ENCODE results near the gene DHRSX. TPM values are rescaled to one million over a fixed set of nuclear protein-coding genes. Genes with fewer than 3 reads are reported as not detected.

DHRSX gene
- total RNA-seq, 1 experiment from 2014 or later = 21.5 TPM

DNA sequence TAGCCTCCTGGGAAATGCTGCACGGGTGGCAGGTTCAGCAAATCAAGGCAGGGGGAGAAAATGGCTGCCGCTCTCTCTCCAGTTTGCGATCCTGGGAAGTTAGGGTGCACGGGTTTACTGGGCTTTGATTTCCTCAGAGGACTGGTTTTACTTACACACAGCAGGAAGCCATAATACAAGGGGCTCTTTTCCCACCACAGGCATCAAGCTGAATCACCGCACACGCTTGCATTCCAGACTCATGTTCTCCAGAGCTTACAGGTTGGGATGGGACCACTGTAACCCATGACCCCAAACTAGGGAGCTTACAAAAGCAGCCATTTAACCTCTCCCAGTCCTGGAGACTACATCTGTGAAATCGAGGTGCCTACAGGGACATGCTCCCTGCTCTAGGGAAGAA lies 159.8 kb downstream of the DHRSX start:
- Mint-ChIP-seq H3K27me3 (ENCODE audit: unreplicated experiment) (no peaks in the 10 kb centered on the region), H3K36me3 (ENCODE audit: insufficient read depth, unreplicated experiment) (no peaks in the 10 kb centered on the region), H3K4me3 (ENCODE audit: low read depth, unreplicated experiment) (no peak overlapping the region), H3K4me1 (ENCODE audit: low read depth, unreplicated experiment) (no peaks in the 10 kb centered on the region), H3K27ac (ENCODE audit: unreplicated experiment) (no peak overlapping the region), H3K9me3 (ENCODE audit: low read depth, unreplicated experiment) (peaks cover 11% of the 10 kb centered on the region)
- no peak for DNase-seq
- intact Hi-C loops (cut with micrococcal nuclease; ENCODE audit: unreplicated experiment) = no loop called here
- CTCF ChIA-PET = no interaction called here
- BruUV-seq (replicated peaks) = no TSS peak
- TF ChIP-seq, protein P1, sequence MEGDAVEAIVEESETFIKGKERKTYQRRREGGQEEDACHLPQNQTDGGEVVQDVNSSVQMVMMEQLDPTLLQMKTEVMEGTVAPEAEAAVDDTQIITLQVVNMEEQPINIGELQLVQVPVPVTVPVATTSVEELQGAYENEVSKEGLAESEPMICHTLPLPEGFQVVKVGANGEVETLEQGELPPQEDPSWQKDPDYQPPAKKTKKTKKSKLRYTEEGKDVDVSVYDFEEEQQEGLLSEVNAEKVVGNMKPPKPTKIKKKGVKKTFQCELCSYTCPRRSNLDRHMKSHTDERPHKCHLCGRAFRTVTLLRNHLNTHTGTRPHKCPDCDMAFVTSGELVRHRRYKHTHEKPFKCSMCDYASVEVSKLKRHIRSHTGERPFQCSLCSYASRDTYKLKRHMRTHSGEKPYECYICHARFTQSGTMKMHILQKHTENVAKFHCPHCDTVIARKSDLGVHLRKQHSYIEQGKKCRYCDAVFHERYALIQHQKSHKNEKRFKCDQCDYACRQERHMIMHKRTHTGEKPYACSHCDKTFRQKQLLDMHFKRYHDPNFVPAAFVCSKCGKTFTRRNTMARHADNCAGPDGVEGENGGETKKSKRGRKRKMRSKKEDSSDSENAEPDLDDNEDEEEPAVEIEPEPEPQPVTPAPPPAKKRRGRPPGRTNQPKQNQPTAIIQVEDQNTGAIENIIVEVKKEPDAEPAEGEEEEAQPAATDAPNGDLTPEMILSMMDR (IDR thresholded peaks at IDR 0.05; ENCODE audit: unreplicated experiment) = no peak

DNA sequence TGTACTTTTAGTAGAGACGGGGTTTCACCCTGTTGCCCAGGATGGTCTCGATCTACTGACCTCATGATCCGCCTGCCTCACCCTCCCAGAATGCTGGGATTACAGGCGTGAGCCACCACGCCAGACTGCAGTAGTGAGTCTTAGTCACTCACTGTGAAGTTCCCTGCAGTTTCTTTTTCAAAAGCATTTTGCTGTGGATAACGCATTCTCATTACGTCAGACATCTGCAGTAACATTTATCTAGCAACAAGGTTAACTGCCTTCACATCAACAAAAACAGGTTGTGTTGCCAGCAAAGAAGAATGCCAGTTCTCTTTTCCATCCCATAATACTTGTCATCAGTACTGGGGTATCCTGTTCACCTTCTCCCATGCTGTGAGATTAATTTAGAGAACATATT lies 164.6 kb downstream of the DHRSX start:
- CTCF ChIA-PET = no interaction called here
- no peaks in the 10 kb centered on the region for H3K4me1 Mint-ChIP-seq (ENCODE audit: low read depth, unreplicated experiment)
- no peak for DNase-seq

DNA sequence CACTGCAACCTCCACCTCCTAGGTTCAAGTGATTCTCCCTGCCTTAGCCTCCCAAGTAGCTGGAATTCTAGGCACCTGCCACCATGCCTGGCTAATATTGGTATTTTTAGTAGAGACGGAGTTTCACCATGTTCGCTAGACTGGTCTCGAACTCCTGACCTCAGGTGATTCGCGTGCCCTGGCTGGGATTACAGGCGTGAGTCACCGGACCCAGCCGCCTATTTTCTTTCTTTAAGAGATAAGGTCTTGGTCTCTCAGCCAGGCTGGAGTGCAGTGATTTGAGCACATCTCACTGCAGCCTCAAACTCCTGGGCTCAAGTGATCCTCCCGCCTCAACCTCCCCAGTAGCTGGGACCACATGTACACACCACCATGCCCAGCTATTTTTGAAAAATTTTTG lies 166.5 kb downstream of the DHRSX start:
- H3K27ac Mint-ChIP-seq (ENCODE audit: unreplicated experiment) = no peak overlapping the region
- no peaks in the 10 kb centered on the region for H3K4me1 Mint-ChIP-seq (ENCODE audit: low read depth, unreplicated experiment)
- no peaks in the 10 kb centered on the region for H3K27me3 Mint-ChIP-seq (ENCODE audit: unreplicated experiment)
- no peaks in the 10 kb centered on the region for H3K36me3 Mint-ChIP-seq (ENCODE audit: insufficient read depth, unreplicated experiment)
- peaks cover 4% of the 10 kb centered on the region for H3K9me3 Mint-ChIP-seq (ENCODE audit: low read depth, unreplicated experiment)
- BruUV-seq (replicated peaks) = no TSS peak
- intact Hi-C loops (cut with micrococcal nuclease; ENCODE audit: unreplicated experiment) = no loop called here
- peak; percentile 1 for DNase-seq
- TF ChIP-seq, protein P1 (IDR thresholded peaks at IDR 0.05; ENCODE audit: unreplicated experiment) = no peak
- CTCF ChIA-PET = no interaction called here
- H3K4me3 Mint-ChIP-seq (ENCODE audit: low read depth, unreplicated experiment) = no peak overlapping the region

More for the DNA sequence above, 164.6 kb downstream of the DHRSX start:
- H3K9me3 Mint-ChIP-seq (ENCODE audit: low read depth, unreplicated experiment) = peaks cover 8% of the 10 kb centered on the region
- intact Hi-C loops (cut with micrococcal nuclease; ENCODE audit: unreplicated experiment) = no loop called here
- no peaks in the 10 kb centered on the region for H3K36me3 Mint-ChIP-seq (ENCODE audit: insufficient read depth, unreplicated experiment)
- H3K27ac Mint-ChIP-seq (ENCODE audit: unreplicated experiment) = no peak overlapping the region
- BruUV-seq (replicated peaks) = no TSS peak
- TF ChIP-seq, protein P1 (IDR thresholded peaks at IDR 0.05; ENCODE audit: unreplicated experiment) = no peak
- H3K4me3 Mint-ChIP-seq (ENCODE audit: low read depth, unreplicated experiment) = no peak overlapping the region
- H3K27me3 Mint-ChIP-seq (ENCODE audit: unreplicated experiment) = no peaks in the 10 kb centered on the region

DNA sequence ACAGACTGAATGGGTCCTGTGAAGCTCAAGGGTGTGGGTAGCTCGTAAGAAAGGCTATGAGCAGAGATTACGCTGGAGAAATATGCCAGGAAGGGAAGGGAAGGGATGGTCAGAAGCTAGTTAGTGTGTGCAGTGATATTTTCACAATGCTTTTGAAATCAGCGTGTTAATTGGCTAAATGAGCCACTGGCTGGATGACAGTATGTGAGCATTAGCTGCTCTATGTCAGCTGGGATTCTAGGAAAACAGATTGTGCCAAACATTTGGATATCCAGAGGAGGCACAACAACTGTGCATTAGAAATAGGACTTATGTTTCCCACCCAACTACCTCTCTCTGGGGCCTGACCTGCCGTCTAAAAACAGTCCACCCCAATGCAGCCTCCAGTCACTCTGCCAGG lies 168.5 kb downstream of the DHRSX start:
- CTCF ChIA-PET = no interaction called here
- Mint-ChIP-seq H3K9me3 (ENCODE audit: low read depth, unreplicated experiment) (no peaks in the 10 kb centered on the region), H3K36me3 (ENCODE audit: insufficient read depth, unreplicated experiment) (no peaks in the 10 kb centered on the region), H3K4me1 (ENCODE audit: low read depth, unreplicated experiment) (no peaks in the 10 kb centered on the region), H3K27ac (ENCODE audit: unreplicated experiment) (no peak overlapping the region), H3K27me3 (ENCODE audit: unreplicated experiment) (no peaks in the 10 kb centered on the region), H3K4me3 (ENCODE audit: low read depth, unreplicated experiment) (no peak overlapping the region)
- no peak for DNase-seq
- TF ChIP-seq, protein P1 (IDR thresholded peaks at IDR 0.05; ENCODE audit: unreplicated experiment) = no peak
- intact Hi-C loops (cut with micrococcal nuclease; ENCODE audit: unreplicated experiment) = no loop called here
- BruUV-seq (replicated peaks) = no TSS peak
